Measurements from ENCODE around the gene PHOX2A. TPM values are rescaled to one million over a fixed set of nuclear protein-coding genes. Genes with fewer than 3 reads are reported as not detected.

Gene PHOX2A
- total RNA-seq, 4 donors from 2014 or later: not detected

GRCh38 chr11:72247584-72247983 is 3.6 kb upstream of the PHOX2A start:
- no peak for TF ChIP-seq CTCF (IDR thresholded peaks at IDR 0.05; ENCODE audit: low read depth)

- no peak for TF ChIP-seq CTCF (IDR thresholded peaks at IDR 0.05; ENCODE audit: low read depth)
These were observed 1.4 kb upstream of the PHOX2A start for GRCh38 chr11:72245263-72245816.

- no peak for TF ChIP-seq CTCF (IDR thresholded peaks at IDR 0.05; ENCODE audit: low read depth)
These were observed 636 bp upstream of the PHOX2A start for GRCh38 chr11:72244361-72245262.

- no peak for TF ChIP-seq CTCF (IDR thresholded peaks at IDR 0.05; ENCODE audit: low read depth)
These were observed 560 bp downstream of the PHOX2A start for GRCh38 chr11:72243173-72244059.

- no peak for TF ChIP-seq CTCF (IDR thresholded peaks at IDR 0.05; ENCODE audit: low read depth)
These were observed 1.8 kb downstream of the PHOX2A start for GRCh38 chr11:72242141-72242540.

- no peak for TF ChIP-seq CTCF (IDR thresholded peaks at IDR 0.05; ENCODE audit: low read depth)
These were observed 2.6 kb downstream of the PHOX2A start for GRCh38 chr11:72241291-72241781.
